Loucy (cell line): ENCODE data around the gene DSG2.

Source experiments
- H2AFZ ChIP-seq: fragments of 200-600 bp; sonication (generic); 2 replicates; pipeline ENCODE4 v1.6.0; 2016; ENCODE audit warnings: antibody characterized with exemption, mild to moderate bottlenecking, low read length, moderate library complexity
- H3F3A ChIP-seq: fragments of 200-600 bp; 2 replicates; pipeline ENCODE4 v1.6.0; 2016; ENCODE audit warnings: antibody characterized with exemption, low read depth, mild to moderate bottlenecking
- H3K27me3 ChIP-seq: fragments of 200-600 bp; sonication (generic); 2 replicates; pipeline ENCODE4 v1.6.1; 2014; ENCODE audit warnings: low read length, mild to moderate bottlenecking; ENCODE audit not compliant: insufficient read depth, poor library complexity, severe bottlenecking
- H3K36me3 ChIP-seq: fragments of 200-600 bp; sonication (generic); 2 replicates; pipeline ENCODE4 v1.6.1; 2016; ENCODE audit warnings: low read length; ENCODE audit not compliant: insufficient read depth
- H3K4me1 ChIP-seq: fragments of 200-600 bp; sonication (generic); 2 replicates; pipeline ENCODE4 v1.5.1; 2014; ENCODE audit warnings: low read length, mild to moderate bottlenecking; ENCODE audit not compliant: insufficient read depth, poor library complexity, severe bottlenecking
- H3K4me2 ChIP-seq: fragments of 200-600 bp; sonication (generic); 2 replicates; pipeline ENCODE4 v1.6.0; 2014; ENCODE audit warnings: antibody characterized with exemption, low read length, low read depth, mild to moderate bottlenecking; ENCODE audit not compliant: poor library complexity, severe bottlenecking
- H3K4me3 ChIP-seq: fragments of 200-600 bp; sonication (generic); 2 replicates; pipeline ENCODE4 v1.5.1; 2014; ENCODE audit warnings: low read length, mild to moderate bottlenecking, mixed read lengths; ENCODE audit not compliant: poor library complexity, severe bottlenecking
- H3K79me2 ChIP-seq: fragments of 200-600 bp; sonication (generic); 2 replicates; pipeline ENCODE4 v1.6.1; 2014; ENCODE audit warnings: low read length; ENCODE audit not compliant: insufficient read depth
- H3K9ac ChIP-seq: fragments of 200-600 bp; sonication (generic); 2 replicates; pipeline ENCODE4 v1.6.0; 2014; ENCODE audit warnings: mild to moderate bottlenecking, low read depth, low read length, moderate library complexity; ENCODE audit not compliant: poor library complexity, severe bottlenecking
- H3K9me2 ChIP-seq: fragments of 200-600 bp; sonication (generic); replicated peaks from 2 replicates; pipeline ENCODE4 v1.6.1; 2016; ENCODE audit warnings: low read depth, low read length, mixed read lengths
- H3K9me3 ChIP-seq: fragments of 200-600 bp; sonication (generic); 2 replicates; pipeline ENCODE4 v1.6.1; 2014; ENCODE audit warnings: mild to moderate bottlenecking, antibody characterized with exemption, low read length, low read depth; ENCODE audit not compliant: insufficient read depth
- H4K20me1 ChIP-seq: fragments of 200-600 bp; sonication (generic); 2 replicates; pipeline ENCODE4 v1.6.0; 2014; ENCODE audit warnings: antibody characterized with exemption, low read length, mild to moderate bottlenecking; ENCODE audit not compliant: insufficient read depth, poor library complexity, severe bottlenecking
- EZH2phosphoT487 ChIP-seq: fragments of 200-600 bp; IDR thresholded peaks from 2 replicates; pipeline ENCODE4 v1.6.1; 2018; ENCODE audit warnings: antibody characterized with exemption, mild to moderate bottlenecking, moderate library complexity, borderline replicate concordance
- TF ChIP-seq, protein P1 (sequence below): fragments of 200-600 bp; sonication (generic); conservative IDR thresholded peaks from 2 replicates; pipeline ENCODE4 v1.5.1; 2014; ENCODE audit warnings: mild to moderate bottlenecking, antibody characterized with exemption, low read length

Gene DSG2

DNA sequence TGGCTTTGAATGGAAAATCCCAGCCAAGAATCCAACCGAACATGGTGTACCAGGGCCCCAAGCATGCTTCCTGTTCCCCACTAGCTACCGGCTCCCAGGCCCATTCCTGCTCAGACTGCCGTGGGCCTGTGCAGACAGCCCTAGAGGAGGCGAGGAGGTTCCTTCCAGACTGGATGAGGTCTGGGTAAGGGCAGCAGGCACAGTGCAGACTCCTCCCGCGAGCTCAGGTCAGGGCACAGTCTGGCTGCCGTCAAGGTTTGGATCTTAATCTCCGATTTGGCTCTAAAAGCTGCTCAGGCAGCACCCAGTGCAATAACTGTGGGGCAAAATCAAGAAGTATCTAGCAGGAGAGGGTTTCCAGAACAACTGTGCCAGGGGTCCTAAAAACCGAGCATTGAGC, 74.4 kb downstream of the DSG2 start:
- no peaks in the 10 kb centered on the region for H3K9me3 ChIP-seq

DNA sequence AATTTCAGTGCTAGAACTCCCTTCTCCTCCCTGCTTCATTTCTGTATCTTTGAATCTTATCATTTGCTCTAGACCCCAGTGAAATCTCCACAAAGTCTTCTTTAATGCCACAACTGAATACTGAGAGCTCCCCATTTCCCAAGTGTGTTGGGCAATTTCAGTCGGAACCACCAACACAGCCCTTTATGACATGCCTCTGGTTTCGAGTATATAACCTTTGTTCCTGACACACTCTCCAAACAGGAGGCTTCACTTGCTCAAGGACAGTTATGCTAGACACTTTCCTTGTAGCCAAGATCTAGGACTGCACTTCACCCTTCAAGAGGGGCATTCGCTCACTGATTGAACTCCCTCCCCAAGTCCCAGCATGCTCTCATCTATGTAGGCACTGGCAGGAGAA, 75.1 kb downstream of the DSG2 start:
- no peaks in the 10 kb centered on the region for H3K79me2 ChIP-seq
- H3K27me3 ChIP-seq: no peaks in the 10 kb centered on the region
- no peak overlapping the region for H3K4me3 ChIP-seq
- H3K4me2 ChIP-seq: no peak overlapping the region
- H2AFZ ChIP-seq: no peak overlapping the region
- no peak overlapping the region for H3K9ac ChIP-seq
- H4K20me1 ChIP-seq: no peaks in the 10 kb centered on the region
- H3K9me3 ChIP-seq: no peaks in the 10 kb centered on the region
- TF ChIP-seq, protein P1, sequence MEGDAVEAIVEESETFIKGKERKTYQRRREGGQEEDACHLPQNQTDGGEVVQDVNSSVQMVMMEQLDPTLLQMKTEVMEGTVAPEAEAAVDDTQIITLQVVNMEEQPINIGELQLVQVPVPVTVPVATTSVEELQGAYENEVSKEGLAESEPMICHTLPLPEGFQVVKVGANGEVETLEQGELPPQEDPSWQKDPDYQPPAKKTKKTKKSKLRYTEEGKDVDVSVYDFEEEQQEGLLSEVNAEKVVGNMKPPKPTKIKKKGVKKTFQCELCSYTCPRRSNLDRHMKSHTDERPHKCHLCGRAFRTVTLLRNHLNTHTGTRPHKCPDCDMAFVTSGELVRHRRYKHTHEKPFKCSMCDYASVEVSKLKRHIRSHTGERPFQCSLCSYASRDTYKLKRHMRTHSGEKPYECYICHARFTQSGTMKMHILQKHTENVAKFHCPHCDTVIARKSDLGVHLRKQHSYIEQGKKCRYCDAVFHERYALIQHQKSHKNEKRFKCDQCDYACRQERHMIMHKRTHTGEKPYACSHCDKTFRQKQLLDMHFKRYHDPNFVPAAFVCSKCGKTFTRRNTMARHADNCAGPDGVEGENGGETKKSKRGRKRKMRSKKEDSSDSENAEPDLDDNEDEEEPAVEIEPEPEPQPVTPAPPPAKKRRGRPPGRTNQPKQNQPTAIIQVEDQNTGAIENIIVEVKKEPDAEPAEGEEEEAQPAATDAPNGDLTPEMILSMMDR: no peak
- no peak for TF ChIP-seq EZH2phosphoT487
- no peaks in the 10 kb centered on the region for H3F3A ChIP-seq
- no peaks in the 10 kb centered on the region for H3K36me3 ChIP-seq
- H3K4me1 ChIP-seq: no peaks in the 10 kb centered on the region
- no peaks in the 10 kb centered on the region for H3K9me2 ChIP-seq

More for the DNA sequence above, 74.4 kb downstream of the DSG2 start:
- TF ChIP-seq, protein P1: no peak
- no peak for TF ChIP-seq EZH2phosphoT487
- Histone ChIP-seq H3K4me2 (no peak overlapping the region), H3K9me2 (no peaks in the 10 kb centered on the region), H3K9ac (no peak overlapping the region), H3K4me3 (no peak overlapping the region), H3K79me2 (no peaks in the 10 kb centered on the region), H3K27me3 (no peaks in the 10 kb centered on the region), H3K36me3 (no peaks in the 10 kb centered on the region), H3K4me1 (no peaks in the 10 kb centered on the region), H4K20me1 (no peaks in the 10 kb centered on the region), H2AFZ (no peak overlapping the region), H3F3A (no peaks in the 10 kb centered on the region)

DNA sequence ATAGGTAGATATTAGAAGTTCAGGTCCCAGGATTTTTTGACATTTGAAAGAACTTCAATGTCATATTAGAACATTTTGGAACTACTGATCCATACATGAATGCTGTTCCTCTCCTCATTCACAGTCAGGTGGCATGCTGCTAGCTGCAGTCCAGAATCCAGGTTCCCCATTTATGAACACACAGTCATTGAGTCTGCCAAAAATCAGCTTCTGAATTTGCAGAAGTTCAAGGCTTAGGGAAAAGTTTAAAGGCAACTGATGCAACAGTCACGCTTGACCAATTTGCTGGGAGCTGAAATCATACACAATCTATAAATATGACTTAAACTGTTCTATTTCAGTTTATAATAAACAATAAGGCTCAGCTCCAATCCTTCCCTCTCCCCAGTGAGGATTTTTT, 76.4 kb downstream of the DSG2 start:
- TF ChIP-seq, protein P1: no peak
- no peak for TF ChIP-seq EZH2phosphoT487
- Histone ChIP-seq H3K4me2 (no peak overlapping the region), H3K79me2 (no peaks in the 10 kb centered on the region), H3K9me2 (no peaks in the 10 kb centered on the region), H3K4me1 (no peaks in the 10 kb centered on the region), H3K9ac (no peak overlapping the region), H3F3A (no peaks in the 10 kb centered on the region), H3K9me3 (no peaks in the 10 kb centered on the region), H3K4me3 (no peak overlapping the region), H4K20me1 (no peaks in the 10 kb centered on the region), H2AFZ (no peak overlapping the region), H3K27me3 (no peaks in the 10 kb centered on the region), H3K36me3 (no peaks in the 10 kb centered on the region)
